Effector CD4-positive, alpha-beta T cell (primary cell): ENCODE results near the gene HOXB1. TPM values are rescaled to one million over a fixed set of nuclear protein-coding genes. Genes with fewer than 3 reads are reported as not detected.

Experiments
- DNase-seq: peaks from one replicate; pipeline ENCODE4 v3.0.0-alpha.2; 2020
- total RNA-seq: gene quantifications from one replicate; lab custom pipeline; 2026; lab: John Stamatoyannopoulos, UW

Gene HOXB1
- not detected for total RNA-seq

- DNase-seq, result no peak
These were observed at the start of gene HOXB1 for GRCh38 chr17:48530887-48531272. HOXB1 (minus strand) TSS chr17:48531011; CDS start chr17:48530904, 107 bp downstream.

GRCh38 chr17:48579760-48580554 lies 49.1 kb upstream of the HOXB1 start:
- no peak for DNase-seq

- no peak for DNase-seq
These were observed 48.6 kb upstream of the HOXB1 start for GRCh38 chr17:48579471-48579759.

- no peak for DNase-seq
These were observed 48.0 kb upstream of the HOXB1 start for GRCh38 chr17:48578616-48579470.

GRCh38 chr17:48577946-48578615 lies 47.3 kb upstream of the HOXB1 start, which contains the start of gene HOXB4:
HOXB4 (minus strand) TSS chr17:48578350; CDS start chr17:48578319, 31 bp downstream.
- peak; percentile 71 for DNase-seq

GRCh38 chr17:48577330-48577945 lies 46.6 kb upstream of the HOXB1 start:
- DNase-seq, result no peak

GRCh38 chr17:48576479-48577309 lies 45.9 kb upstream of the HOXB1 start:
- DNase-seq, result no peak

- DNase-seq, result no peak
These were observed 45.1 kb upstream of the HOXB1 start for GRCh38 chr17:48575673-48576478.

GRCh38 chr17:48575066-48575582 lies 44.3 kb upstream of the HOXB1 start:
- DNase-seq, result no peak

GRCh38 chr17:48574505-48575065 lies 43.8 kb upstream of the HOXB1 start:
- DNase-seq, result no peak

GRCh38 chr17:48571826-48572417 lies 41.1 kb upstream of the HOXB1 start:
- no peak for DNase-seq

- no peak for DNase-seq
These were observed 40.4 kb upstream of the HOXB1 start for GRCh38 chr17:48571024-48571818.

GRCh38 chr17:48570325-48571023 lies 39.7 kb upstream of the HOXB1 start:
- DNase-seq, result no peak

- no peak for DNase-seq
These were observed 39.0 kb upstream of the HOXB1 start for GRCh38 chr17:48569674-48570324.

- no peak for DNase-seq
These were observed 38.4 kb upstream of the HOXB1 start for GRCh38 chr17:48569240-48569582.

GRCh38 chr17:48568499-48569239 lies 37.9 kb upstream of the HOXB1 start:
- no peak for DNase-seq

GRCh38 chr17:48567646-48568354 lies 37.0 kb upstream of the HOXB1 start:
- DNase-seq, result no peak
